Skeletal muscle tissue (tissue), 4 donors: ENCODE measurements around the gene ATP6V1E1. TPM values are rescaled to one million over a fixed set of nuclear protein-coding genes. Genes with fewer than 3 reads are reported as not detected.

Source experiments
- H3K27ac ChIP-seq: one replicate; pipeline ENCODE4 v1.7.0; 2013; ENCODE audit warnings: mild to moderate bottlenecking, low read depth, low read length, inconsistent platforms
- H3K27me3 ChIP-seq, 3 donors: one replicate each; pipeline ENCODE4 v1.7.0; 2013; ENCODE audit warnings: low read length in 3 of 3; ENCODE audit not compliant: control insufficient read depth in 3 of 3, insufficient read depth in 3 of 3
- H3K36me3 ChIP-seq, 3 donors: one replicate each; pipeline ENCODE4 v1.7.0; 2013; ENCODE audit warnings: low read length in 3 of 3; ENCODE audit not compliant: control insufficient read depth in 3 of 3, insufficient read depth in 3 of 3
- H3K4me1 ChIP-seq, 3 donors: one replicate each; pipeline ENCODE4 v1.7.0; 2013; ENCODE audit warnings: low read length in 3 of 3, mild to moderate bottlenecking in 3 of 3; ENCODE audit not compliant: control insufficient read depth in 3 of 3, insufficient read depth in 3 of 3
- H3K4me3 ChIP-seq, 3 donors: one replicate each; pipeline ENCODE4 v1.7.0; 2013; ENCODE audit warnings: low read length in 3 of 3
- H3K9ac ChIP-seq, 3 donors: one replicate each; pipeline ENCODE4 v1.7.0; 2013; ENCODE audit warnings: low read length in 3 of 3, mild to moderate bottlenecking in 3 of 3, moderate library complexity in 2 of 3, low read depth in 1 of 3
- H3K9me3 ChIP-seq, 3 donors: one replicate each; pipeline ENCODE4 v1.7.0; 2013; ENCODE audit warnings: low read length in 3 of 3; ENCODE audit not compliant: control insufficient read depth in 3 of 3
- total RNA-seq: library from RNA; depleted of rRNA; stranded (reverse); fragments of >200 nt; gene quantifications from one replicate; pipeline ENCODE4 v1.2.3, GENCODE V29; 2014
- donor health status: Osteomylitis.

ATP6V1E1 gene
- total RNA-seq, 1 donor from 2014 or later: 60.0 TPM

- Histone ChIP-seq H3K4me3 (no peak overlapping the region), H3K4me1 (peaks cover 3 to 4% (median 4%) of the 10 kb centered on the region in 3 donors), H3K9ac (no peak overlapping the region), H3K36me3 (peaks cover 8 to 23% (median 22%) of the 10 kb centered on the region in 3 donors), H3K27me3 (no peaks in the 10 kb centered on the region), H3K9me3 (no peaks in the 10 kb centered on the region), H3K27ac (no peak overlapping the region)
These were observed 20.5 kb downstream of the ATP6V1E1 start for GRCh38 chr22:17607891-17608521.

GRCh38 chr22:17606496-17606895, 22.1 kb downstream of the ATP6V1E1 start:
- no peak overlapping the region for H3K27ac ChIP-seq
- peaks cover 0 to 8% (median 7%) of the 10 kb centered on the region in 3 donors for H3K36me3 ChIP-seq
- no peaks in the 10 kb centered on the region for H3K27me3 ChIP-seq
- no peak overlapping the region for H3K9ac ChIP-seq
- H3K4me1 ChIP-seq: peaks cover 3 to 4% (median 4%) of the 10 kb centered on the region in 3 donors
- H3K9me3 ChIP-seq: no peaks in the 10 kb centered on the region
- H3K4me3 ChIP-seq: no peak overlapping the region

GRCh38 chr22:17603668-17604067, 24.9 kb downstream of the ATP6V1E1 start:
- Histone ChIP-seq H3K36me3 (peaks cover 10 to 18% (median 13%) of the 10 kb centered on the region in 3 donors), H3K27me3 (no peaks in the 10 kb centered on the region), H3K4me1 (peaks cover 3 to 4% (median 4%) of the 10 kb centered on the region in 3 donors), H3K9me3 (no peaks in the 10 kb centered on the region), H3K4me3 (no peak overlapping the region), H3K9ac (no peak overlapping the region), H3K27ac (no peak overlapping the region)

- H3K4me1 ChIP-seq: no peaks in the 10 kb centered on the region
- no peak overlapping the region for H3K9ac ChIP-seq
- H3K27ac ChIP-seq: no peak overlapping the region
- H3K27me3 ChIP-seq: no peaks in the 10 kb centered on the region
- H3K9me3 ChIP-seq: no peaks in the 10 kb centered on the region
- no peak overlapping the region for H3K4me3 ChIP-seq
- peaks cover 31 to 42% (median 37%) of the 10 kb centered on the region in 3 donors for H3K36me3 ChIP-seq
These were observed 27.5 kb downstream of the ATP6V1E1 start for GRCh38 chr22:17601031-17601430.

DNA sequence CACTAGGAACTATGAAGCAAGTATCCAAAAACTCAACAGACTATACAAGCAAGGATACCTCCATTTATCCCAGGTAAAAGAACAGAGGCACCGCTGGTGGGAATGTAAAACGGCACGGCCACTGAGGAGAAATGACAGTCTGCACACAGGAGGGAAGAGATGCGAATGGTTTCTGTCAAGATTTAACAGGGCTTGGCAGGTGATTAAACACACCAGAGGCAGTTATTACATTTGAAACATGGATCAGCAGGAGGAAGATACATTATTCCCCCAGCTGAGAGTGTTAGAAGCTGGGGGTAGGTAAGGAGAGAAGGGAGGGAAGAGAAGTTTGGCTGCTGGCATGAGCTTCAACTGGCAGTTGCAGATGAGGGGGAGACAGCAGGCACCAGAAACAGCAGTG, 30.2 kb downstream of the ATP6V1E1 start:
- no peaks in the 10 kb centered on the region for H3K27me3 ChIP-seq
- H3K36me3 ChIP-seq: peaks cover 49 to 59% (median 53%) of the 10 kb centered on the region in 3 donors
- H3K9me3 ChIP-seq: no peaks in the 10 kb centered on the region
- no peak overlapping the region for H3K27ac ChIP-seq
- H3K9ac ChIP-seq: no peak overlapping the region
- H3K4me1 ChIP-seq: no peaks in the 10 kb centered on the region
- H3K4me3 ChIP-seq: no peak overlapping the region

GRCh38 chr22:17597217-17597616, 31.3 kb downstream of the ATP6V1E1 start:
- Histone ChIP-seq H3K27me3 (no peaks in the 10 kb centered on the region), H3K4me3 (no peak overlapping the region), H3K4me1 (no peaks in the 10 kb centered on the region), H3K9ac (no peak overlapping the region), H3K36me3 (peaks cover 60 to 68% (median 61%) of the 10 kb centered on the region in 3 donors), H3K9me3 (no peaks in the 10 kb centered on the region), H3K27ac (no peak overlapping the region)

- no peaks in the 10 kb centered on the region for H3K9me3 ChIP-seq
- no peak overlapping the region for H3K27ac ChIP-seq
- H3K4me3 ChIP-seq: no peak overlapping the region
- no peak overlapping the region for H3K9ac ChIP-seq
- no peaks in the 10 kb centered on the region for H3K27me3 ChIP-seq
- H3K36me3 ChIP-seq: peaks cover 65 to 74% (median 68%) of the 10 kb centered on the region in 3 donors
- no peaks in the 10 kb centered on the region for H3K4me1 ChIP-seq
These were observed 32.3 kb downstream of the ATP6V1E1 start for GRCh38 chr22:17596226-17596625.

GRCh38 chr22:17592201-17592600, 36.3 kb downstream of the ATP6V1E1 start:
- H3K36me3 ChIP-seq: peaks cover 44 to 61% (median 61%) of the 10 kb centered on the region in 3 donors
- no peaks in the 10 kb centered on the region for H3K9me3 ChIP-seq
- no peaks in the 10 kb centered on the region for H3K4me1 ChIP-seq
- no peak overlapping the region for H3K4me3 ChIP-seq
- H3K27ac ChIP-seq: no peak overlapping the region
- no peaks in the 10 kb centered on the region for H3K27me3 ChIP-seq
- H3K9ac ChIP-seq: no peak overlapping the region

GRCh38 chr22:17590586-17590985, 38.0 kb downstream of the ATP6V1E1 start:
- H3K9ac ChIP-seq: no peak overlapping the region
- no peak overlapping the region for H3K4me3 ChIP-seq
- peaks cover 35 to 56% (median 50%) of the 10 kb centered on the region in 3 donors for H3K36me3 ChIP-seq
- peaks cover 4 to 6% (median 5%) of the 10 kb centered on the region in 3 donors for H3K4me1 ChIP-seq
- H3K9me3 ChIP-seq: no peaks in the 10 kb centered on the region
- H3K27me3 ChIP-seq: no peaks in the 10 kb centered on the region
- H3K27ac ChIP-seq: no peak overlapping the region

DNA sequence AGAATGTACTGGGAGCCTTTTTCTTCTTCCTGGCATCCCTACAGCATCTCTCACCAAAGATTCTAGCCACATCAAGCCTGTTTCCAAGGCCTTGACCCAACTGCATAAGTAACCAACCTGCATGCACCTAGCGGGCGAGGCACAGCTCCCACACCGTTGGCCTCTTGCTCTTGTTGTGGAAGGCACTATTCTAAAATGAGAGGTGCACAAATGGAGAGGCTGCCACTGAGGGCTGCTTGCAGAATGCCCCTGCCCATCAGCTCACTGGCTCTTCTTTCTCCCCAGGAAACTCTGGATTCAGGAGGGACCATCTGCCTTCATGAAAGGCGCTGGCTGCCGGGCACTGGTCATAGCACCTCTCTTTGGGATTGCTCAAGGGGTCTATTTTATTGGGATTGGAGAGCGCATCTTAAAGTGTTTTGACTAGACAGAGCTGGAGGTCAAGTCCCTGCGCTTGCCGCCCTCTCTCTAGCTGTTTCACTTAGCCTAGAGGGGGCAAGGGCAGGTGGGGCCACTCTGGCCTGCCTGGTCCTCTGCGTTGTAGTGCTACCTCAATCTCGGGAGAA, 38.7 kb downstream of the ATP6V1E1 start:
- Histone ChIP-seq H3K9ac (no peak overlapping the region), H3K9me3 (no peaks in the 10 kb centered on the region), H3K27me3 (no peaks in the 10 kb centered on the region), H3K4me3 (no peak overlapping the region), H3K36me3 (peaks cover 34 to 50% (median 44%) of the 10 kb centered on the region in 3 donors), H3K4me1 (peaks cover 4 to 6% (median 5%) of the 10 kb centered on the region in 3 donors), H3K27ac (no peak overlapping the region)
